HG02885 (cell line): ENCODE measurements around the gene CBLB.
A peak's percentile ranks its signal among the peaks of the same experiment; 100 is the strongest.
"Not testable (repeated sequence)": the region's sequence is repeated elsewhere in the genome, so short reads cannot be mapped to it uniquely, and the experiment has no call there.

ENCODE experiments used
- ATAC-seq: cut with Tn5 transposase; IDR thresholded peaks from one replicate; pipeline ENCODE4 v1.9.1; 2021; ENCODE audit warnings: mild to moderate bottlenecking; ENCODE audit not compliant: unreplicated experiment, poor library complexity

The CBLB gene

DNA sequence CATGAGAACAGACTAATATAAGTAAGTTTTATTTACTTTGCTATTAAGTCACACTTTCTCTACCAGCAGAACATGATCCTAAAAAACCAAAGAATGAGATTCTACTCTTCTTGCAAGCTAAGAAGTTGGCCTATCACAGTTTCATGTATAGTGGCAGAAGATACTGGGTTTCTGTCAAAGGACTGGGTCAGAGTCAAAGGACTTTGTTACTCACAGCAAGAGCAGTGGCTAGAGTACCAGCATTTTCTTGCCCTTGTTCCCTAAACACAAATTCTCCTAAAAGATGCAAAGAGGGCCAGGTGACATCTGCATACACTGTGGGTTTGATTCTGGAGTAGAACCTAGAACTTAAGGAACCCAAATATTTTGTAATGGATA is 105.2 kb downstream of the CBLB start:
- ATAC-seq = no peak

DNA sequence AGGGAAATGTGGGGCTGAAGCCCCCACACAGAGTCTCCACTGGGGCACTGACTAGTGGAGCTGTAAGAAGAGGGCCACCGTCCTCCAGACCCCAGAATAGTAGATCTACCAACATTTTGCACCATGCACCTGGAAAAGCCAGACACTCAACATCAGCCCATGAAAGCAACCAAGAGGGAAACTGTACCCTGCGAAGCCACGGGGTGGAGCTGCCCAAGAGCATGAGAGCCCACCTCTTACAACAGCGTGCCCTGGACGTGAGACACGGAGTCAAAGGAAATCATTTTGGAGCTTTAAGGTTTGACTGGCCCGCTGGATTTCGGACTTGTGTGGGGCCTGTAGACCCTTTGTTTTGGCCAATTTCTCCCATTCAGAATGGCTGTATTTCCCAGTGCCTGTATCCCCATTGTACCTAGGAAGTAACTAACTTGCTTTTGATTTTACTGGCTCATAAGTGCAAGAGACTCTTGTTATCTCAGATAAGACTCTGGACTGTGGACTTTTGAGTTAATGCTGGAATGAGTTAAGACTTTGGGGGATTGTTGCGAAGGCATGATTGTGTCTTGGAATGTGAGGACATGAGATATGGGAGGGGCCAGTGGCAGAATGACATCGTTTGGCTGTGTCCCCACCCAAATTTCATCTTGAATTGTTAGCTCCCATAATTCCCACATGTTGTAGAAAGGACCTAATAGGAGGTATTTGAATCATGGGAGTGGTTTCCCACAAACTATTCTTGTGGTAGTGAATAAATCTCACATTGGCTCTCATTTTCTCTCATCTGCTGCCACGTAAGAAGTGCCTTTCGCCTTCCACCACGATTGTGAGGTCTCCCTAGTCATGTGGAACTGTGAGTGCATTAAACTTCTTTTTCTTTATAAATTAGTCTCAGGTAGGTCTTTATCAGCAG is 105.8 kb downstream of the CBLB start:
- ATAC-seq = no peak

DNA sequence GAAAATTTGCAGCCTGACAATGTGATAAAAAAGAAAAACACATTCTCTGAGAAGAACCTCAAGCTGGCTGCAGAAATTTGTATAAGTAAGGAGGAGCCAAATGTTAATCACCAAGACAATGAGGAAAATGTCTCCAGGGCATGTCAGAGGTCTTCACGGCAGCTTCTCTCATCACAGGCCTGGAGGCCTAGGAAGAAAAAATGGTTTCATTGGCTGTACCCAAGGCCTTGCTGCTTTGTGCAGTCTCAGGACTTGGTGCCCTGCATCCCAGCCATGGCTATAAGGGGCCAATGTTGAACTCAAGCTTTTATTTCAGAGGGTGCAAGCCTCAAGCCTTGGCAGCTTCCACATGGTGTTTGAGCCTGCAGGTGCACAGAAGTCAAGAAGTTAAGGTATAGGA is 106.6 kb downstream of the CBLB start:
- ATAC-seq = not testable (repeated sequence)

DNA sequence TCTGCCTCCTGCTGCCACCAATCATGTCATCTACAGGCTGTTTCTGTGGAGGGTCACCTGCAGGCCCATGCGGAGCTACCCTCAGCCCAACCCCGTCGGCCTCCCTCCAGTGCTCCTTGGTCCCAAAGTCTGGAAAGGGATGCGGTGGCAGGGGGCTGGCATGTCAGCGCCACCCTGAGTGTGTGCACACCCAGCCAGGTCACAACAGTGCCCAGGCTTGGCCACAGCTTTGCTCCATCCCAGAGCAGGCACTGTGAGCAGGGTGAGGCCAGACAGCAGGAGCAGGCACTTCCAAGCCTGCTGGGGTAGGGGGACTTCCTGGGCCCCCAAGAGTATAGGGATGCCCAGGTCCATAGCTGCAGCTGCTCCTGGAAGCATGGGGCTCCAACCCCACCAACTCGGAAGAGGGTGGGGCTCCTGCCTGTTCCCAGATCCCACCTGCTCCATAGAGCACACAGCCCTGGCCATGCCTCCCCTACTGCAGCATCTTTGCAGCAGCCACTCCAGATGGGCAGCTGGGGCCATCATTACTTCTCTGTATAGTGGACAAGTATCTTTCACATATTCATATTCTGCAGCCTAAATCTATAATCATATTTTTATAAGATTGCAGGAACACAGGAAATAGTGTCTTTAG is 109.3 kb downstream of the CBLB start:
- ATAC-seq = no peak

DNA sequence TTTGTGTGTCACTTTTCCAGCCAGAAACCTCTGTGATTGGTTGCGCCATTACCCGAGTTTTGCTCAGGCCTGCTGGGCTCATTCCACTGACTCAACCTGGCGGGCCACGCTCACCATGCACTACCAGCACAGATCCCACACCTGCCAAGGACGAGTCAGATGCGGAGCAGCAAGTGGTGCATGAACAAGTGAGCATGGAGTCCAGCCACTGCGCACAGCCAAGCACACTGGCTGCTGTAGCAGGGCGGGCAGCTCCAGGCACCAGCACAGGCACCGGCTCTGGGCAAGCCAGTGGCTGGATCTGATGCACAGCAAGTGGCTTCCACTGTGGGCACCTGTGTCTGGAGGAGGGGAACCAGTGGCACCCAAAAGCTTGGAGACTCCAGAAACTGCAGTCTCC is 110.4 kb downstream of the CBLB start:
- ATAC-seq = no peak

DNA sequence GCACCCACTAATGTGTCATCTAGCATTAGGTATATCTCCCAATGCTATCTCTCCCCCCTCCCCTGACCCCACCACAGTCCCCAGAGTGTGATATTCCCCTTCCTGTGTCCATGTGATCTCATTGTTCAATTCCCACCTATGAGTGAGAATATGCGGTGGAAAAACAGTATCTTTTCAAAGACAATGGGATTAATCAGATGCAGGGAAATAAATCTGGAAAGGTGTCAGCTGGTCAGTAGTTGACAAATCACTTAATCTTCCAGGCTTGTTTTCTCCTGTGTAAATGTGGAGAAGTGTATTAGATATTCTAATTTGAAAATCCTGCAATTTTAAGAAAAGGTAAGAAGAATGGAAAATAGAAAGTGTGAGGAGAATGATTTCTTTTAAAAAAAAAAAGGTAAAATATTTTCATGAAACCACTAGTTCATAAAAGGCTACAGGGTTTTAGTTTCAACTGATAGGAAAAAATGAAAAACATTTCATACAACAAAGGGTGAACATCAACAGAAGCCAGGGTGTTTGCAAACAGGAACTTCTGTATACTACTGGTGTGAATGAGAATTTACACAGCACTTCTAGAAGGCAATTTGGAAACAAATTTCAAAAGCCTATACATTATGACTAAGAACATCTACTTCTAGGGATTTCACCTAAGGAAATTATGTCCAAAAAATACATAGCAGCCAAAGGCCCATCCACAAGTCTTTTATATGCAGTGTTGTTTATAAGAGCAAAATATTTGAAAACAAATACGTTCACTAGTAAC is 113.5 kb downstream of the CBLB start:
- no peak for ATAC-seq

- no peak for ATAC-seq
Observed at GRCh38 chr3:105752791-105753415, 115.9 kb downstream of the CBLB start.

- no peak for ATAC-seq
Observed at GRCh38 chr3:105747696-105748095, 121.1 kb downstream of the CBLB start.

GRCh38 chr3:105747060-105747541 is 121.7 kb downstream of the CBLB start:
- no peak for ATAC-seq

GRCh38 chr3:105746231-105746996 is 122.4 kb downstream of the CBLB start:
- ATAC-seq = no peak

DNA sequence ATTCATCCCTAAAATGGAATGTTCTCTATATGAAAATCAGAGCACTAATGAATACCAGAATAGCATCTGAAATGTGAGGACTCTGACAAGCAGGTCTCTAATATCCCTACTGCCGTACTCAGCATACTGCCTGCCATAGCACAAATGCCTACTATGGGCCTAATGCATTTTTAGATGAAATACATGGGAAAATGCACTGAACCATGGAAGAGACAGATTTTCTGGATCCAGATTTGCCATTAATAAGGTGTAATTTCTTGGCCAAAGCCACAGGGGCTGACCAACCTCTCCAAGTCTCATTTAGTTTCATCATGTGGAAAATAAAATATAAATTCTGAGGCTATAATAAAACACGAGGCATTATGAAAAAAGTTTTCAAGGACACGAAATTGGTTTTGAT is 123.8 kb downstream of the CBLB start:
- no peak for ATAC-seq

- no peak for ATAC-seq
Observed at GRCh38 chr3:105744202-105744601, 124.6 kb downstream of the CBLB start.

GRCh38 chr3:105733356-105733755 is 135.5 kb downstream of the CBLB start:
- ATAC-seq = no peak

DNA sequence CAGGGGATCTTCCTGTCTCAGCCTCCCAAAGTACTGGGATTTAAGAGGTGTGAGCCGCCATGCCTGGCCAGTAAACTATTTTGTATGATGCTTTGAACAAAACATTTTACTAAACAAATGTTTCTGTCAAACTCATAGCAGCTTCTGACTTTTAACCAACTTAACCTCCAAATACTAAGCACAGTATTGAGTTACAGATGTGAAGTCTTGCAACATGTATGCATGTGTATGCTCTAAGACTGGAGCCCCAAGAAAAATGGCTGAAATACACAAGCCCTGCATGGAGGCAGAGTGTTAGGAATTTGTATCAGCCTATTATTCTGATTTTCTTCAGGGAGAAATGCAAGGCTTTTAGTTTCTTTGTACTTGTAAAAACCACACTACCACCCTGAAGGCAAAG is 137.1 kb downstream of the CBLB start:
- no peak for ATAC-seq

DNA sequence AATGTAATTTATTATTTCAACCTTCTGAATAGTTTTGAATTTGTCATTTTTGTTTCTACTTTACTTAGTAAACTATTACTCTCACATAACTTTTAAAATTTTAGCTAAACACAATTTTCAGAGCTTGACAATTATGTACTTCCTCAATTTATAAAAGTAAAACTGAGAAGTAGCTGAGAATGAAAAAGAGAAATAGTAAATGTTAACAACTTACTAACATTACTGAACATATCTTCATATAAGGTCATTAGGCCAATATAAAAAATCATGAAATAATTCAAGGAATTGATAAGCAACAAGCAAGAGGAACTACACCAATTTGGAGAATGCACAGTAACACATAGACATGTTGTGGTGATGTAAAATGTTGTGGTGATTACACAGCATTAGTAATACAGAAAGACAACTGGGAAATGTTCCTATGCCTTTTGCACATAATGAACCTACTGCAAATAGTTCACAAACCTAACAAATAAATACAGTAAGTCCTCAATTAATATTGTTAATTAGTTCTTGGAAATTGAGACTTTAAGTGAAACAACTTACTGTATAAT is 137.9 kb downstream of the CBLB start:
- no peak for ATAC-seq

DNA sequence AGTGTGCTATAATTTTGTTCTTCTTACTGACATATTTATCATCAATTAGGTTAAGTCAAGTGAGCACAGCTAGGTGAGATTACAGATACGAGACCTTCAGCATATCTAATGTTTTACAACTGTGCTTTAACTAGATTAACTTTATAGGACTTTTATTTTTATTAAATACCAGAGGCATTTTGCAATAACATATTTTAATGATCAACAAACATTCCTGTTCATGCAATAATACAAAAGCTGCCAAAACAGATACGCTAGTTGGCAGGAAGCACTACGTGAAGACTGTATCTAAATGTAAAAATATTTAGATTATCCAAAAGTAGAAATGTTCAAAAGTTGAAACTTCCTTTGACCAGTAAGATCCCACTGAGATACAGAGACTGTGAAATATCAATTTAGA is 139.1 kb downstream of the CBLB start:
- no peak for ATAC-seq

- no peak for ATAC-seq
Observed at GRCh38 chr3:105728771-105729312, 140.0 kb downstream of the CBLB start.

DNA sequence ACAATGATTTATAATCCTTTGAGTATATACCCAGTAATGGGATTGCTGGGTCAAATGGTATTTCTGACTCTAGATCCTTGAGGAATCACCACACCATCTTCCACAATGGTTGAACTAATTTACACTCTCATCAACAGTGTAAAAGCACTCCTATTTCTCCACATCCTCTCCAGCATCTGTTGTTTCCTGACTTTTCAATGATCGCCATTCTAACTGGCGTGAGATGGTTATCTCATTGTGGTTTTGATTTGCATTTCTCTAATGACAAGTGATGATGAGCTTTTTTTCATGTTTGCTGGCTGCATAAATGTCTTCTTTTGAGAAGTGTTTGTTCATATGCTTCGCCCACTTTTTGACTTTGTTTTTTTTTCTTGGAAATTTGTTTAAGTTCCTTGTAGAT is 141.8 kb downstream of the CBLB start:
- not testable (repeated sequence) for ATAC-seq

DNA sequence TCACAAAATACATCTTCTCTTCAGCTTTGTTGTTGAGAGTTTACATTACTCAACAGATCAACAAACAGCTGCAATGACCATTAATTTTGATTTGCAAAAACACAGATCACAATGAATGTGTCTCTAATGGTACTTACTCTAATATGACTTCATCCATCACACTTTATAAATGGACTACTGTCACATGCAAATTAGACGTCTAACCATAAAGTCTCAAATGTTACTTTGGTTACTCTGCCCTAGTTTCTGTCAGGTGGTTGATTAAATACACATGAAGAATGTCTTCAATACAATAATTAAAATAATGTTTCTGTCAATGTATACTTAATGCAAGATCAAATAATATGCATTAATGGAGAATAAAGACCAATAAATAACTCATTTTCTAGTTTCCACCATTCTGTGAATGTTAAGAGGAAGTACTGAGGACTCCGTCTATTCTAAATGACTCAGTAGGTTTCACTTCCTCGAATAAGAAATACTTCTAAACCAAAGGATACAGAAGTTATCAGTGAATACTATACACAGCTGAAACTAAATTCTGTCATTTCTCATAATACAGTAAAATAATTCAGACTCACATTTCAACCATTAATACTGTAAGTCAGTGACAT is 145.8 kb downstream of the CBLB start:
- ATAC-seq = peak; percentile 100
